ENCODE measurements around the gene SUMF1.

The SUMF1 gene

GRCh38 chr3:4440951-4441350 lies 26.1 kb downstream of the SUMF1 start:
- no peak overlapping the region for H3K27ac ChIP-seq (ENCODE audit: low read depth, low read length)
- H3K4me1 ChIP-seq (ENCODE audit: control insufficient read depth in 1 of 2, insufficient read depth in 2 of 2, low read length in 2 of 2) = no peaks in the 10 kb centered on the region
- no peak overlapping the region for H2BK5ac ChIP-seq (ENCODE audit: low read depth, low read length, poor library complexity)
- H3K14ac ChIP-seq (ENCODE audit: low read length) = no peak overlapping the region
- H3K36me3 ChIP-seq (ENCODE audit: control insufficient read depth in 1 of 2, insufficient read depth in 2 of 2, low read length in 2 of 2) = no peaks in the 10 kb centered on the region
- H3K79me1 ChIP-seq (ENCODE audit: low read length) = peaks cover 3% of the 10 kb centered on the region
- H3K9me3 ChIP-seq (ENCODE audit: insufficient read depth, low read depth, low read length) = no peaks in the 10 kb centered on the region
- no peak overlapping the region for H3K4me2 ChIP-seq (ENCODE audit: low read length)
- no peak overlapping the region for H2BK12ac ChIP-seq (ENCODE audit: low read length)
- H3K9ac ChIP-seq (ENCODE audit: low read length) = no peak overlapping the region
- no peaks in the 10 kb centered on the region for H3K79me2 ChIP-seq (ENCODE audit: control insufficient read depth, insufficient read depth, low read length, poor library complexity)
- no peak overlapping the region for H3K4ac ChIP-seq (ENCODE audit: low read depth, low read length)
- no peak overlapping the region for H2AK5ac ChIP-seq (ENCODE audit: low read length)
- H3K4me3 ChIP-seq (ENCODE audit: low read depth, low read length) = no peak overlapping the region
- no peak overlapping the region for H3K18ac ChIP-seq (ENCODE audit: low read length)
- H2AFZ ChIP-seq (ENCODE audit: insufficient read depth, low read length, poor library complexity) = no peak overlapping the region
- no peak overlapping the region for H3K23ac ChIP-seq (ENCODE audit: low read length)
- WGBS (ENCODE audit: extremely low coverage, insufficient coverage, insufficient read length) = no CpG with 5 or more reads among the region's 6 CpGs
- no peak for DNase-seq
- no peak overlapping the region for H2BK120ac ChIP-seq (ENCODE audit: insufficient read depth, low read length, poor library complexity)
- no peak overlapping the region for H4K8ac ChIP-seq (ENCODE audit: low read depth, low read length)
- no peak overlapping the region for H4K12ac ChIP-seq (ENCODE audit: low read depth, low read length)
- no peaks in the 10 kb centered on the region for H3K27me3 ChIP-seq (ENCODE audit: insufficient read depth, low read length)
- H4K91ac ChIP-seq (ENCODE audit: low read depth, low read length) = no peak overlapping the region

GRCh38 chr3:4438296-4438695 lies 28.8 kb downstream of the SUMF1 start:
- no peak overlapping the region for H3K4me3 ChIP-seq (ENCODE audit: low read depth, low read length)
- H2BK120ac ChIP-seq (ENCODE audit: insufficient read depth, low read length, poor library complexity) = no peak overlapping the region
- H2BK5ac ChIP-seq (ENCODE audit: low read depth, low read length, poor library complexity) = no peak overlapping the region
- no peak overlapping the region for H3K27ac ChIP-seq (ENCODE audit: low read depth, low read length)
- H3K14ac ChIP-seq (ENCODE audit: low read length) = no peak overlapping the region
- H3K36me3 ChIP-seq (ENCODE audit: control insufficient read depth in 1 of 2, insufficient read depth in 2 of 2, low read length in 2 of 2) = no peaks in the 10 kb centered on the region
- no peaks in the 10 kb centered on the region for H3K9me3 ChIP-seq (ENCODE audit: insufficient read depth, low read depth, low read length)
- H3K4me1 ChIP-seq (ENCODE audit: control insufficient read depth in 1 of 2, insufficient read depth in 2 of 2, low read length in 2 of 2) = no peaks in the 10 kb centered on the region
- H3K79me1 ChIP-seq (ENCODE audit: low read length) = peaks cover 3% of the 10 kb centered on the region
- H3K9ac ChIP-seq (ENCODE audit: low read length) = no peak overlapping the region
- WGBS (ENCODE audit: extremely low coverage, insufficient coverage, insufficient read length) = no CpG with 5 or more reads among the region's 1 CpG
- H2AK5ac ChIP-seq (ENCODE audit: low read length) = no peak overlapping the region
- no peak overlapping the region for H2BK12ac ChIP-seq (ENCODE audit: low read length)
- H3K27me3 ChIP-seq (ENCODE audit: insufficient read depth, low read length) = no peaks in the 10 kb centered on the region
- H2AFZ ChIP-seq (ENCODE audit: insufficient read depth, low read length, poor library complexity) = no peak overlapping the region
- H4K91ac ChIP-seq (ENCODE audit: low read depth, low read length) = no peak overlapping the region
- no peak overlapping the region for H3K23ac ChIP-seq (ENCODE audit: low read length)
- H3K4ac ChIP-seq (ENCODE audit: low read depth, low read length) = no peak overlapping the region
- no peak overlapping the region for H3K18ac ChIP-seq (ENCODE audit: low read length)
- no peak overlapping the region for H4K8ac ChIP-seq (ENCODE audit: low read depth, low read length)
- no peak overlapping the region for H4K12ac ChIP-seq (ENCODE audit: low read depth, low read length)
- no peaks in the 10 kb centered on the region for H3K79me2 ChIP-seq (ENCODE audit: control insufficient read depth, insufficient read depth, low read length, poor library complexity)
- peak; percentile 82 to 87 for DNase-seq
- no peak overlapping the region for H3K4me2 ChIP-seq (ENCODE audit: low read length)

GRCh38 chr3:4432259-4432658 lies 34.8 kb downstream of the SUMF1 start:
- Histone ChIP-seq H3K4me1 (ENCODE audit: control insufficient read depth in 1 of 2, insufficient read depth in 2 of 2, low read length in 2 of 2) (no peaks in the 10 kb centered on the region), H3K4ac (ENCODE audit: low read depth, low read length) (no peak overlapping the region), H3K9ac (ENCODE audit: low read length) (no peak overlapping the region), H3K27ac (ENCODE audit: low read depth, low read length) (no peak overlapping the region), H3K18ac (ENCODE audit: low read length) (no peak overlapping the region), H3K79me1 (ENCODE audit: low read length) (no peaks in the 10 kb centered on the region), H4K12ac (ENCODE audit: low read depth, low read length) (no peak overlapping the region), H3K79me2 (ENCODE audit: control insufficient read depth, insufficient read depth, low read length, poor library complexity) (no peaks in the 10 kb centered on the region), H3K27me3 (ENCODE audit: insufficient read depth, low read length) (no peaks in the 10 kb centered on the region), H4K8ac (ENCODE audit: low read depth, low read length) (no peak overlapping the region), H3K36me3 (ENCODE audit: control insufficient read depth in 1 of 2, insufficient read depth in 2 of 2, low read length in 2 of 2) (no peaks in the 10 kb centered on the region), H3K9me3 (ENCODE audit: insufficient read depth, low read depth, low read length) (no peaks in the 10 kb centered on the region), H3K23ac (ENCODE audit: low read length) (no peak overlapping the region), H2BK5ac (ENCODE audit: low read depth, low read length, poor library complexity) (no peak overlapping the region), H3K4me2 (ENCODE audit: low read length) (no peak overlapping the region), H3K14ac (ENCODE audit: low read length) (no peak overlapping the region), H2AK5ac (ENCODE audit: low read length) (no peak overlapping the region), H3K4me3 (ENCODE audit: low read depth, low read length) (no peak overlapping the region), H2AFZ (ENCODE audit: insufficient read depth, low read length, poor library complexity) (no peak overlapping the region), H2BK12ac (ENCODE audit: low read length) (no peak overlapping the region), H2BK120ac (ENCODE audit: insufficient read depth, low read length, poor library complexity) (no peak overlapping the region), H4K91ac (ENCODE audit: low read depth, low read length) (no peak overlapping the region)
- DNase-seq = no peak

GRCh38 chr3:4429648-4430350 lies 37.3 kb downstream of the SUMF1 start:
- Histone ChIP-seq H3K4me2 (ENCODE audit: low read length) (no peak overlapping the region), H3K9ac (ENCODE audit: low read length) (no peak overlapping the region), H3K4me3 (ENCODE audit: low read depth, low read length) (no peak overlapping the region), H2BK120ac (ENCODE audit: insufficient read depth, low read length, poor library complexity) (no peak overlapping the region), H2AK5ac (ENCODE audit: low read length) (no peak overlapping the region), H3K36me3 (ENCODE audit: control insufficient read depth in 1 of 2, insufficient read depth in 2 of 2, low read length in 2 of 2) (no peaks in the 10 kb centered on the region), H3K27me3 (ENCODE audit: insufficient read depth, low read length) (no peaks in the 10 kb centered on the region), H2BK12ac (ENCODE audit: low read length) (no peak overlapping the region), H3K79me1 (ENCODE audit: low read length) (no peaks in the 10 kb centered on the region), H3K9me3 (ENCODE audit: insufficient read depth, low read depth, low read length) (no peaks in the 10 kb centered on the region), H2AFZ (ENCODE audit: insufficient read depth, low read length, poor library complexity) (no peak overlapping the region), H3K23ac (ENCODE audit: low read length) (no peak overlapping the region), H3K14ac (ENCODE audit: low read length) (no peak overlapping the region), H3K4me1 (ENCODE audit: control insufficient read depth in 1 of 2, insufficient read depth in 2 of 2, low read length in 2 of 2) (peaks cover 0 to 3% of the 10 kb centered on the region in 2 experiments), H3K18ac (ENCODE audit: low read length) (no peak overlapping the region), H4K91ac (ENCODE audit: low read depth, low read length) (no peak overlapping the region), H4K12ac (ENCODE audit: low read depth, low read length) (no peak overlapping the region), H3K4ac (ENCODE audit: low read depth, low read length) (no peak overlapping the region), H4K8ac (ENCODE audit: low read depth, low read length) (no peak overlapping the region), H3K79me2 (ENCODE audit: control insufficient read depth, insufficient read depth, low read length, poor library complexity) (no peaks in the 10 kb centered on the region), H2BK5ac (ENCODE audit: low read depth, low read length, poor library complexity) (no peak overlapping the region), H3K27ac (ENCODE audit: low read depth, low read length) (no peak overlapping the region)
- no peak for DNase-seq
- no CpG with 5 or more reads among the region's 6 CpGs for WGBS (ENCODE audit: extremely low coverage, insufficient coverage, insufficient read length)

All from trophoblast cell (in vitro differentiated cells and primary cell).